Measurements from ENCODE around the gene NEBL.

Gene NEBL

DNA sequence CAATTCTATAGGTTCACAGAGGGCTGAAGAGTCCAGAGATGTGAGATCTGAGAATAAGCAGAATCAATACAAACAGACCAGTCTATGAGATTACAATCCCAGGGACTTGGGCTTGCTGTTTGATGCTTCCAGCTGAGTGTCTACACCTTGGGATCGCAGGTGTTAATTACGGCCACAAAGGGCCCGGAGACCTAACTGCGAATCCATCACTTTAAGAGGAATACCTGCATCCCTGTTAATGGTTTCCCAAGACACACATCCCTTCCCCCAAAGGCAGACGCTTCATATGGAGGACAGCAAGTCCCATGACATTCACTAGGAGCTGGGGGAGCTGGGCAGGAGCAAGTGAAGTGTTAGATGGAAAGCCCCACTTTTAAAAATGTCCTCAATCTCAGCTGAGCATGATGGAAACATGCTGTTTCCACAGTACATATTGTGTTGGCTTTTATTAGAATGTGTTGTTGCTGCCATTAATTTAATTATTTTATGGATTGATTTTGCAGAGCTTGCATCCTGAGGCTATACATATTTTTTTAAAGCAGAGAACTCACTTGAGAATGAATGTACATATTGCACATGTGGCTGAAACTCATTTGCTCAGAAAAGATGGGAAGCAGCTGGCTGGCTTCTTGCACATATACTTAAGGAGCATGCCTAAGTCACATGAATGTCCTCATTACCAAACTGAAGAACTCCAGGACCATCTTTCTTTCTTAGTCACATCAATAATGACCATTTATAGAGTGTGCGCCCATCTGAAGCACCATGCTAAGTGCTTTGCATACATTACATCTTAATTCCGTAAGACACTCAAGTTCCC is 151.3 kb downstream of the NEBL start:
- no peaks in the 10 kb centered on the region for H3K36me3 Mint-ChIP-seq (ENCODE audit: insufficient read depth)
- peaks cover 30% of the 10 kb centered on the region for H3K9me3 Mint-ChIP-seq
- no peak for ATAC-seq (replicated peaks; ENCODE audit: extremely low read depth, poor library complexity, severe bottlenecking)
- no peak overlapping the region for H3K4me3 Mint-ChIP-seq
- H3K27me3 Mint-ChIP-seq: no peaks in the 10 kb centered on the region
- H3K4me1 Mint-ChIP-seq: no peaks in the 10 kb centered on the region
- H3K27ac Mint-ChIP-seq (ENCODE audit: low read depth): no peak overlapping the region
- no peak for DNase-seq (ENCODE audit: low spot score in 2 of 2)

DNA sequence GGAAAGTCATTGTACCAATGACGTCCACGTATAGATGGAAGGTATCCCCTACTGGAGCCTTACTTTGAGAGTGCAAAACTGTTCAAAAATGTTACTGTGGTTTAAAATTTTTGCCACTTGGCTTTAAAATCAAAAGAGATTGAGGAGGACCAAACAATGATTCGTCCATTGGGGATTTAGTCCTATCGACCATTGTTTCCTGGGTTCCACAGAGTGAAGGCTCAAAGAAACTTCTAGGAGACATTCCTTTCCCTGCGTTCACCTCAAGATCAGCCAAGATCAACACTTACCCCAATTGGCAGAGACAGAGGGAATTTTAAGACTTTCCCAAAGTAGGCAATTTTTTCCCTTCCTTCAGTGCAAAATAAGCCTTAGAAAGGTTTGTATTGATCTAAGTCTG is 152.3 kb downstream of the NEBL start:
- H3K9me3 Mint-ChIP-seq: peaks cover 26% of the 10 kb centered on the region
- no peak overlapping the region for H3K4me3 Mint-ChIP-seq
- no peak for ATAC-seq (replicated peaks; ENCODE audit: extremely low read depth, poor library complexity, severe bottlenecking)
- H3K4me1 Mint-ChIP-seq: no peaks in the 10 kb centered on the region
- DNase-seq (ENCODE audit: low spot score in 2 of 2): no peak
- H3K27me3 Mint-ChIP-seq: no peaks in the 10 kb centered on the region
- H3K36me3 Mint-ChIP-seq (ENCODE audit: insufficient read depth): no peaks in the 10 kb centered on the region
- no peak overlapping the region for H3K27ac Mint-ChIP-seq (ENCODE audit: low read depth)

DNA sequence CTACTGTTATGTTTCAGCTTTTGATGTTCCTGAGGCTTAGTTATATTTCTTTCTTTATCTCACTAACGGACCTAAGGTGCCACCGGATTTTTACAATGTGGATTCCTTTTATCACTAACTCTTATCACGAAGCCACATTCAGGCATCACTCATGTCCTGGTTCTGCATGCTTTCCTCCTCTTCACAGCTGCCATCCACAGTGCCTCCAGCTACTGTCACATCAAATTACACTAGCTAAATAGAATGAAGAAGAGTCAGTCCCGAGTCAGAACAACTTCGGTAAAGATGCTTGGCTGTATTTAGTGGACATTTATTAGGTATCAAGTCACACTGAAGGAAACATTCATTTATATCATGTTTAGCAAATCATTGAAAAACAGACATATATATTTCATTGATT is 153.2 kb downstream of the NEBL start:
- Mint-ChIP-seq H3K27me3 (no peaks in the 10 kb centered on the region), H3K36me3 (ENCODE audit: insufficient read depth) (no peaks in the 10 kb centered on the region), H3K9me3 (peaks cover 23% of the 10 kb centered on the region), H3K4me1 (no peaks in the 10 kb centered on the region), H3K27ac (ENCODE audit: low read depth) (no peak overlapping the region), H3K4me3 (no peak overlapping the region)
- no peak for ATAC-seq (replicated peaks; ENCODE audit: extremely low read depth, poor library complexity, severe bottlenecking)
- DNase-seq (ENCODE audit: low spot score in 2 of 2): no peak

DNA sequence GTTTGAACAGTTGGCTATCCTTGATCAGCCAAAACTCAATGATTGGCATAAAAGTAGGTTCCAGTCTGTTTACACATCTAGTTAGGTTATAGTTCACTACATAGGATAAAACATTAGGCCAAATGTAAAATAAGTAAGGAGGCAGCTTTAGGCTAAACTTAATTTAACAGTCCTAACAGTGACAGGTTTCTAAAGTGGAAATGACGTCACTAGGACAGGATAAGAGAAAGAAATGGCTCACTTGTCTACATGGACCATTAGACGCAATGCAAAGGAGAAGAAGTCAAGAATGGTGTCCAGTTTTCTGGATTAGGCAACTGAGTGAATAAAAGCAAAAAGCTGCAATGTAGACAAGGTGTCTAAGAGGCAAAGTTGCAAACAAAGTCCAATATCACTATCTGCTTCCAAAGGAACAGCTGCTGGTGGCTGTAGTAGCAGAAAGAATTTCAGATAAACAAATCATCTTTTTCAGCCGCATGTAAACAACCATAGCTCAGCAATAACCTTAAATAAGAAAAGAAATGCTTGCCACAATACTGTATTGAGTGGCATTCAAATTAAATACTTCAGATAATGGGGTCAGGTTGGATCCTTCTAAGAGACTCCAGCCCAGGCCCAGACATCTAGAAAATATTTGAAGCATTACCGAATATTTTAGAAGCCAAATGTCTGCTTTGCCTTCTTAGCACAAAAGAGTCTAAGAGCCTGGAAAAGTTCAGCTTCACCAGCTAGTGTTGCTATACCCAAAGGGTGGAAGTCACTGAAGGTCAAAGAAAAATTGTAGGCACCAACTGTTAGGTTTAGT is 154.2 kb downstream of the NEBL start:
- H3K9me3 Mint-ChIP-seq: peaks cover 18% of the 10 kb centered on the region
- no peaks in the 10 kb centered on the region for H3K36me3 Mint-ChIP-seq (ENCODE audit: insufficient read depth)
- no peaks in the 10 kb centered on the region for H3K27me3 Mint-ChIP-seq
- no peak overlapping the region for H3K4me3 Mint-ChIP-seq
- no peaks in the 10 kb centered on the region for H3K4me1 Mint-ChIP-seq
- H3K27ac Mint-ChIP-seq (ENCODE audit: low read depth): no peak overlapping the region
- ATAC-seq (replicated peaks; ENCODE audit: extremely low read depth, poor library complexity, severe bottlenecking) (no peak), DNase-seq (ENCODE audit: low spot score in 2 of 2) (no peak)

DNA sequence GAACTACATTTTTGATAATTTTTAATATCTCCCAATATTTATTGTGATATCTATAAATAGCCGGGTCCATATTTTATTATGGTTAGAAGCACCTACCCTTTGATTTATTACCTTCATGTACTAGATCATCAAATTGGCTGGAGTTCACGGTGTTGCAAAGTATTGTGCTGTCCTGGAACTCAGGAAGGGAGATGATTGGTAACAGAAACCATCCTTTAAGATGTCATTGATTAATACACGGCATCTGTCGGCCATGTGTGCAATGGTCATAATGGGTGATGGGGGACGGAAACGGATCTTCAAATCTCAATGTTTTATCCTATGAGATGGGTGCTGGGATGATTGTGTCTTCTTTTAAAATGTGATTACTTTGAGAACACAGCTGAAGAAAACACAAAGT is 157.0 kb downstream of the NEBL start:
- no peak overlapping the region for H3K4me3 Mint-ChIP-seq
- no peak for DNase-seq (ENCODE audit: low spot score in 2 of 2)
- H3K27me3 Mint-ChIP-seq: no peaks in the 10 kb centered on the region
- no peak overlapping the region for H3K27ac Mint-ChIP-seq (ENCODE audit: low read depth)
- peaks cover 12% of the 10 kb centered on the region for H3K9me3 Mint-ChIP-seq
- ATAC-seq (replicated peaks; ENCODE audit: extremely low read depth, poor library complexity, severe bottlenecking): no peak
- H3K4me1 Mint-ChIP-seq: no peaks in the 10 kb centered on the region
- H3K36me3 Mint-ChIP-seq (ENCODE audit: insufficient read depth): no peaks in the 10 kb centered on the region

DNA sequence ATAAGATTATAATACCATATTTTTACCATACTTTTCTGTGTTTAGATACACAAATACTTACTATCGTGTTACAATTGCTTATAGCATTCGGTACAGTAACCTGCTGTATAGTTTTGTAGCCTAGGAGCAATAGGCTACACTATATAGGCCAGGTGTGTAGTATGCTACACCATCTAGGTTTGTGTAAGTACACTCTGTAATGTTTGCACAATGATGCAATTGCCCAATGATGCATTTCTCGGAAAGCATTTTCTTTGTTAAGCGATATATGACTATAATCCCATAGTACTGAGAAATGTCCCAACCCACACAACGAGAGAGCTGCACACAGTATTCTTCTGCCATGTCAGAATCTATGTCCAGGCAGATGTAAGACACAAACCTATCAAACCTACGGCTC is 160.0 kb downstream of the NEBL start:
- no peaks in the 10 kb centered on the region for H3K27me3 Mint-ChIP-seq
- no peak overlapping the region for H3K27ac Mint-ChIP-seq (ENCODE audit: low read depth)
- DNase-seq (ENCODE audit: low spot score in 2 of 2) (no peak), ATAC-seq (replicated peaks; ENCODE audit: extremely low read depth, poor library complexity, severe bottlenecking) (no peak)
- H3K9me3 Mint-ChIP-seq: peaks cover 8% of the 10 kb centered on the region
- H3K36me3 Mint-ChIP-seq (ENCODE audit: insufficient read depth): no peaks in the 10 kb centered on the region
- H3K4me1 Mint-ChIP-seq: no peaks in the 10 kb centered on the region
- H3K4me3 Mint-ChIP-seq: no peak overlapping the region
